Memory B cell (primary cell): ENCODE results near the gene TEAD1.

Experiments used
- ATAC-seq: fragments of 150-1000 bp; cut with Tn5 transposase; 2 replicates; pipeline ENCODE4 v1.10.0; 2021; ENCODE audit warnings: low read depth, mild to moderate bottlenecking, moderate library complexity
- DNase-seq, 2 donors: peaks; one replicate each; pipeline ENCODE4 v3.0.0; 2022; ENCODE audit warnings: low spot score in 2 of 2
- H3K27ac Mint-ChIP-seq: one replicate; pipeline ENCODE4 v1.8.0; 2022; ENCODE audit warnings: mild to moderate bottlenecking, moderate library complexity, mixed read lengths
- H3K27me3 Mint-ChIP-seq: one replicate; pipeline ENCODE4 v1.8.0; 2022; ENCODE audit warnings: mixed read lengths
- H3K36me3 Mint-ChIP-seq: one replicate; pipeline ENCODE4 v1.8.0; 2022; ENCODE audit warnings: mild to moderate bottlenecking, mixed read lengths
- H3K4me1 Mint-ChIP-seq: one replicate; pipeline ENCODE4 v1.8.0; 2022; ENCODE audit warnings: mixed read lengths
- H3K4me3 Mint-ChIP-seq: one replicate; pipeline ENCODE4 v1.8.0; 2022; ENCODE audit warnings: mild to moderate bottlenecking, moderate library complexity, mixed read lengths
- H3K9me3 Mint-ChIP-seq: one replicate; pipeline ENCODE4 v1.8.0; 2022; ENCODE audit warnings: mixed read lengths

Gene TEAD1

GRCh38 chr11:12800871-12801270 lies 126.7 kb downstream of the TEAD1 start:
- Mint-ChIP-seq H3K4me3 (no peak overlapping the region), H3K4me1 (no peaks in the 10 kb centered on the region), H3K27ac (no peak overlapping the region)

GRCh38 chr11:12801976-12802375 lies 127.8 kb downstream of the TEAD1 start:
- H3K27me3 Mint-ChIP-seq, result peaks cover 11% of the 10 kb centered on the region

More at GRCh38 chr11:12800871-12801270, 126.7 kb downstream of the TEAD1 start:
- H3K9me3 Mint-ChIP-seq, result peaks cover 1% of the 10 kb centered on the region
- H3K36me3 Mint-ChIP-seq, result no peaks in the 10 kb centered on the region
- DNase-seq (no peak), ATAC-seq (no peak)
- H3K27me3 Mint-ChIP-seq, result peaks cover 11% of the 10 kb centered on the region

GRCh38 chr11:12802418-12803085 lies 128.3 kb downstream of the TEAD1 start:
- Mint-ChIP-seq H3K27ac (no peak overlapping the region), H3K4me3 (no peak overlapping the region), H3K9me3 (no peaks in the 10 kb centered on the region), H3K36me3 (no peaks in the 10 kb centered on the region), H3K27me3 (peaks cover 11% of the 10 kb centered on the region), H3K4me1 (no peaks in the 10 kb centered on the region)
- ATAC-seq (no peak), DNase-seq (no peak)

More at GRCh38 chr11:12801976-12802375, 127.8 kb downstream of the TEAD1 start:
- peaks cover 1% of the 10 kb centered on the region for H3K9me3 Mint-ChIP-seq
- no peak for DNase-seq
- no peak overlapping the region for H3K27ac Mint-ChIP-seq
- no peaks in the 10 kb centered on the region for H3K4me1 Mint-ChIP-seq
- H3K4me3 Mint-ChIP-seq, result no peak overlapping the region
- no peaks in the 10 kb centered on the region for H3K36me3 Mint-ChIP-seq
- no peak for ATAC-seq

DNA sequence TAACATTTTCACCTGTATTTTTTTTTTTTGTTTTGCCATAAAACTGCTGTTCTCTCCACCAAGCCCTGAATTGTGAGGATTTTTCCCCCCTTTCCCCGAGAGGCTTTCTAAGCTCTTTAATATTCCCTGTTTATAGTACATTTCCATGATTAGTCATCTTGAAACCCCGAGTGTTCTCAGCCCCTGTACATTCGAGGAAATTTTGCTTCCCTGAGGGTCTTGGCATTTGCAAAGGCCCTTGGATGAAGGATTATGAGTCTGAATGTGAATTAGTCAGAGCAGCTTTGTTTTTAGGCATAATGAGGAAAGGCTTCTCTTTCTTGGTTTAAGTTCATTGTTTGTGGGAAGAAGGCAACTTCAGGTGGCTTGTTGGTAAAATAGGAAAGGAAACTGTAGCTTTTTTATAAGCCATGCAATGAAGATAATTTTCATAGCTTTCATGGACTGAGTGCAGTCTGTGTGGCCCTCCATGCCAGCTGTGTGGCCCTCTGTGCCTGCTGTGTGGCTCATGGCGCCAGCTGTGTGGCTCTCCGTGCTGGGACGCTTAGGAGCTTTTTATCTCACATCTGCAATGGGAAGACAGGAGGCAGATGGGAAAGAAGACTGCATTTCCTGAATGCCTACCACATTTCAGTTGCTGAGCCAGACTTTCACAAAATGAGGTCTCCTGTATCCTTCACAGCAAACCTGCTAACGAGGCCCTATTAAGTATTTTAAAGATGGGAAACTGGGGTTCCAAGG lies 129.0 kb downstream of the TEAD1 start:
- no peak overlapping the region for H3K27ac Mint-ChIP-seq
- peaks cover 11% of the 10 kb centered on the region for H3K27me3 Mint-ChIP-seq
- no peak overlapping the region for H3K4me3 Mint-ChIP-seq
- ATAC-seq (no peak), DNase-seq (no peak)
- no peaks in the 10 kb centered on the region for H3K4me1 Mint-ChIP-seq
- H3K36me3 Mint-ChIP-seq, result no peaks in the 10 kb centered on the region
- H3K9me3 Mint-ChIP-seq, result no peaks in the 10 kb centered on the region

DNA sequence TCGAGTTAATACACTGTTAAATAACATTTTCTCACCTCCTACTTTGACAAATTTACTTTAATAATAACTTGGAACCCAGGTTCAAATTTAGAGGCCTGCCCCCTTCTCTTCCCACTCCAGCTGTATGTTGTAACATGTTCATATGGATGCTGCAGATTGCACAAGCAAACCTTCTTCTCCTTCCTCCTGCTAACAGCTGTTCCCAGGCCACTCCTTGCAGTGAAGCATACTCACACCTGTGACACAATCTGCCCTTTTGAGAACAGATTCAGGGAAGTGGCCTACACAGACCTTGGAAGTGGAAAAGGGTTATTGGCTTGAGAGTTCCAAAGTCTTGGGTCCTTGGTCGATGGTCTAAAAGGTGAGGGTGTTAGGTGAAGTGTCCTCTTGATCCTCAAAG lies 131.9 kb downstream of the TEAD1 start:
- ATAC-seq (no peak), DNase-seq (no peak)
- Mint-ChIP-seq H3K36me3 (no peaks in the 10 kb centered on the region), H3K27me3 (peaks cover 6% of the 10 kb centered on the region), H3K4me3 (no peak overlapping the region), H3K4me1 (no peaks in the 10 kb centered on the region), H3K9me3 (no peaks in the 10 kb centered on the region), H3K27ac (no peak overlapping the region)

DNA sequence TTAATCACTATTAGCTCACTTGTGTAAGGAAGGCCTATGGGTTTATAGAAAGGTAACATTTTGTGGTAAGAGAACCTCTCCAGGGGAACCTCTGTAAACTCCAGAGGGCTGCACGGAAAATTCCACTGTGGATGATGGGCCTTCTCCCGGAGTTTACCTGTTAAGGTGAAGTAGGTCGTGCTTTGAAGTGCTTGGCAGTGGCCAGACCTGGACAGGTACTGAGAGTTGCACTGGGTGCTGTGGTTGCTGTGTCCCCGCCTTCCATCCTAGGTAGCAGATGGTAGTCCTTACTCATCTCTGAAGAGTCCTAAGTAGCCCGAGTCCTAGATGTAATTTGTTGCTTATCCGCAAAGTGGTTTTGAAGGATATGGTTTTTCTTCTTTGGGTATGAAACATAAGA lies 133.4 kb downstream of the TEAD1 start:
- ATAC-seq (no peak), DNase-seq (no peak)
- no peak overlapping the region for H3K27ac Mint-ChIP-seq
- no peaks in the 10 kb centered on the region for H3K36me3 Mint-ChIP-seq
- H3K4me1 Mint-ChIP-seq, result no peaks in the 10 kb centered on the region
- no peak overlapping the region for H3K4me3 Mint-ChIP-seq
- H3K27me3 Mint-ChIP-seq, result peaks cover 5% of the 10 kb centered on the region
- no peaks in the 10 kb centered on the region for H3K9me3 Mint-ChIP-seq

- no peaks in the 10 kb centered on the region for H3K4me1 Mint-ChIP-seq
Measured at GRCh38 chr11:12808519-12808918, 134.3 kb downstream of the TEAD1 start.

DNA sequence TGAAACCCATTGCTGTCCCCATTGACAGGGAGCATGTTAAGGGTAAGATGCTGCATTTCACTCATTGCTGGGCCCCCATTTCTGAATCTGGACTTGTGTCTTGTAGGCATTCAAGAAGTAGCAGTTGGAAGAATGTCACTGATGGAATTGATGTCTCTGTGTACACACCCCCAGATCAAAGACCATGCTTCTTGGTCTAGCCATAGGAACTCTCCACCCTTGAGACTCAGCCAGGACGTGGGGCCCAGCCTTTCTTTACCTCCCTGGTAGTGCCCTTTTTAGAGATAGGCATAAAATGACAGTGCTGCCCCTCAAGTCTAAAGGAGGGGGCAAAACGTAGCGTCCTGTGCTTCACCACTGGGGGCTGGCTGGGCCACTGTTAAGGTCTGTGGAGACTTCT lies 135.1 kb downstream of the TEAD1 start:
- no peak overlapping the region for H3K27ac Mint-ChIP-seq
- H3K4me3 Mint-ChIP-seq, result no peak overlapping the region
- no peaks in the 10 kb centered on the region for H3K4me1 Mint-ChIP-seq
- no peaks in the 10 kb centered on the region for H3K36me3 Mint-ChIP-seq
- no peak for ATAC-seq
- H3K27me3 Mint-ChIP-seq, result peaks cover 4% of the 10 kb centered on the region
- no peak for DNase-seq
- no peaks in the 10 kb centered on the region for H3K9me3 Mint-ChIP-seq

More at GRCh38 chr11:12808519-12808918, 134.3 kb downstream of the TEAD1 start:
- Mint-ChIP-seq H3K27ac (no peak overlapping the region), H3K9me3 (no peaks in the 10 kb centered on the region), H3K36me3 (no peaks in the 10 kb centered on the region), H3K27me3 (peaks cover 7% of the 10 kb centered on the region), H3K4me3 (no peak overlapping the region)
- no peak for ATAC-seq
- no peak for DNase-seq

GRCh38 chr11:12809864-12810567 lies 135.8 kb downstream of the TEAD1 start:
- ATAC-seq (no peak), DNase-seq (no peak)
- Mint-ChIP-seq H3K4me3 (no peak overlapping the region), H3K27ac (no peak overlapping the region), H3K4me1 (no peaks in the 10 kb centered on the region), H3K27me3 (peaks cover 4% of the 10 kb centered on the region), H3K36me3 (no peaks in the 10 kb centered on the region), H3K9me3 (no peaks in the 10 kb centered on the region)

DNA sequence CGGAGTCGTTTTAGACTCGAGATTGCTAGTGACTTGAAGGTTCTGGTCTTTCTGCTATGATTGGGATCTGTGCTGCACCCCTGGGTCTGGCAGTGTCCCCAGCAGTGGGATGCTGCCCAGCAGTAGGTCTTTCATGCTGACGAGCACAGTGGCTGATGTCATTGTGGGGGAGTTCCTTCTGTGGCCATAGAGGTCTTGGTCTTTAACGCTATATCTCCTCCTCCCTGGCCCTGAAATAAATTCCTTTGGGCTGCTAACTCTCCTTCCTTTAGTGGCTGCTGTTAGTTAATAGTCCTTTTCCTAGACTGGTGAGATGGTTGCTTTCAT lies 136.3 kb downstream of the TEAD1 start:
- no peak overlapping the region for H3K27ac Mint-ChIP-seq
- H3K4me3 Mint-ChIP-seq, result no peak overlapping the region
- no peaks in the 10 kb centered on the region for H3K9me3 Mint-ChIP-seq
- no peaks in the 10 kb centered on the region for H3K4me1 Mint-ChIP-seq
- no peak for DNase-seq
- H3K36me3 Mint-ChIP-seq, result no peaks in the 10 kb centered on the region
- ATAC-seq, result no peak
- H3K27me3 Mint-ChIP-seq, result peaks cover 4% of the 10 kb centered on the region

- Mint-ChIP-seq H3K4me3 (no peak overlapping the region), H3K27me3 (peaks cover 4% of the 10 kb centered on the region), H3K4me1 (no peaks in the 10 kb centered on the region), H3K36me3 (no peaks in the 10 kb centered on the region), H3K9me3 (no peaks in the 10 kb centered on the region), H3K27ac (no peak overlapping the region)
- DNase-seq (no peak), ATAC-seq (no peak)
Measured at GRCh38 chr11:12811861-12812260, 137.6 kb downstream of the TEAD1 start.

DNA sequence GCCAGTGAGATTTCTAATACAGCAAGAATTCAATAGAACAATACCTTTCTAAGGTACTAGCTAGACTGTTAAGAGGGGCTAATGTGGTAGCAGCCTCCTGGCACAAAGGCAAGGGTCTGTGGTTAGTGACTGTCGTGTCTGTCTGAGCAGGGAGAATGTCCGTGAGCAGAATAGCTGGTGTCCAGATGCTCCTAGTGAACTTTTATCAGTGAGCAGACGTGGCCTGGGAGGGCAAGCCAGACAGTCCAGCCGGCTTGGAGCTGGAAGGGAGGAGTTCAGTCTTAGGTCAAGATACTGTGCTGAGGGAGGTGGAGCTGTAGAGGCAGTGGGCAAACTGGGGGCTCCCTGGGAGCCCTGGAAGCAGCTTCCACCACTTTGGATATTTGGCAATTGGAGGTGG lies 138.6 kb downstream of the TEAD1 start:
- H3K27ac Mint-ChIP-seq, result no peak overlapping the region
- peaks cover 4% of the 10 kb centered on the region for H3K27me3 Mint-ChIP-seq
- no peaks in the 10 kb centered on the region for H3K36me3 Mint-ChIP-seq
- DNase-seq, result no peak
- H3K4me3 Mint-ChIP-seq, result no peak overlapping the region
- no peaks in the 10 kb centered on the region for H3K4me1 Mint-ChIP-seq
- no peak for ATAC-seq
- H3K9me3 Mint-ChIP-seq, result no peaks in the 10 kb centered on the region

- H3K27me3 Mint-ChIP-seq, result peaks cover 4% of the 10 kb centered on the region
- no peak for ATAC-seq
Measured at GRCh38 chr11:12813371-12814225, 139.4 kb downstream of the TEAD1 start.

GRCh38 chr11:12815129-12815480 lies 140.9 kb downstream of the TEAD1 start:
- Mint-ChIP-seq H3K36me3 (no peaks in the 10 kb centered on the region), H3K9me3 (no peaks in the 10 kb centered on the region), H3K27ac (no peak overlapping the region), H3K4me1 (no peaks in the 10 kb centered on the region), H3K4me3 (no peak overlapping the region), H3K27me3 (peaks cover 4% of the 10 kb centered on the region)
- DNase-seq (no peak), ATAC-seq (no peak)

More at GRCh38 chr11:12813371-12814225, 139.4 kb downstream of the TEAD1 start:
- no peak overlapping the region for H3K4me3 Mint-ChIP-seq
- no peak for DNase-seq
- no peaks in the 10 kb centered on the region for H3K36me3 Mint-ChIP-seq
- H3K9me3 Mint-ChIP-seq, result no peaks in the 10 kb centered on the region
- H3K4me1 Mint-ChIP-seq, result no peaks in the 10 kb centered on the region
- no peak overlapping the region for H3K27ac Mint-ChIP-seq
